Measurements from ENCODE around the gene RHOBTB3. TPM values are rescaled to one million over a fixed set of nuclear protein-coding genes. Genes with fewer than 3 reads are reported as not detected.

Gene RHOBTB3
- total RNA-seq, 2 donors from 2014 or later = 432 to 444 TPM

- no peaks in the 10 kb centered on the region for H3K36me3 ChIP-seq (ENCODE audit: control insufficient read depth, insufficient read depth, low read length)
- peaks cover 6% of the 10 kb centered on the region for H3K9me3 Mint-ChIP-seq
- no peaks in the 10 kb centered on the region for H3K27me3 ChIP-seq (ENCODE audit: control insufficient read depth, insufficient read depth, low read length, poor library complexity, severe bottlenecking)
- H3K4me3 Mint-ChIP-seq = no peak overlapping the region
- H3K27ac Mint-ChIP-seq = no peak overlapping the region
- peaks cover 7% of the 10 kb centered on the region for H3K9me3 ChIP-seq (ENCODE audit: control insufficient read depth, low read length)
- H3K4me3 ChIP-seq (ENCODE audit: low read length) = no peak overlapping the region
- H3K9ac ChIP-seq (ENCODE audit: extremely low read depth, low read length, poor library complexity, severe bottlenecking) = no peak overlapping the region
- no peaks in the 10 kb centered on the region for H3K36me3 Mint-ChIP-seq (ENCODE audit: low read depth)
- peaks cover 8% of the 10 kb centered on the region for H3K4me1 Mint-ChIP-seq
- peaks cover 9% of the 10 kb centered on the region for H3K4me1 ChIP-seq (ENCODE audit: control insufficient read depth, insufficient read depth, low read length)
- no peaks in the 10 kb centered on the region for H3K27me3 Mint-ChIP-seq (ENCODE audit: insufficient read depth)
- no peak for TF ChIP-seq CTCF (conservative IDR thresholded peaks at IDR 0.05)
- no peak overlapping the region for H3K27ac ChIP-seq (ENCODE audit: low read depth, low read length)
- DNase-seq = no peak
These were observed 40.8 kb upstream of the RHOBTB3 start for GRCh38 chr5:95690333-95690732.

GRCh38 chr5:95697781-95698681 lies 33.1 kb upstream of the RHOBTB3 start:
- peak; percentile 53 for DNase-seq
- Mint-ChIP-seq H3K27me3 (ENCODE audit: insufficient read depth) (no peaks in the 10 kb centered on the region), H3K9me3 (no peaks in the 10 kb centered on the region), H3K4me3 (no peak overlapping the region), H3K36me3 (ENCODE audit: low read depth) (peaks cover 2% of the 10 kb centered on the region), H3K4me1 (peaks cover 29% of the 10 kb centered on the region), H3K27ac (no peak overlapping the region)
- Histone ChIP-seq H3K27ac (ENCODE audit: low read depth, low read length) (peak overlapping the region; percentile 28), H3K4me3 (ENCODE audit: low read length) (peak overlapping the region; percentile 64), H3K9me3 (ENCODE audit: control insufficient read depth, low read length) (peaks cover 10% of the 10 kb centered on the region), H3K9ac (ENCODE audit: extremely low read depth, low read length, poor library complexity, severe bottlenecking) (no peak overlapping the region), H3K27me3 (ENCODE audit: control insufficient read depth, insufficient read depth, low read length, poor library complexity, severe bottlenecking) (no peaks in the 10 kb centered on the region), H3K4me1 (ENCODE audit: control insufficient read depth, insufficient read depth, low read length) (peaks cover 14% of the 10 kb centered on the region), H3K36me3 (ENCODE audit: control insufficient read depth, insufficient read depth, low read length) (no peaks in the 10 kb centered on the region)
- no peak for TF ChIP-seq CTCF (conservative IDR thresholded peaks at IDR 0.05)
- WGBS, 2 experiments (ENCODE audit: insufficient coverage in 1 of 2, insufficient read length in 1 of 2) = 82 to 87% methylated on average over 5 to 7 of the region's 7 CpGs

GRCh38 chr5:95699337-95699736 lies 31.8 kb upstream of the RHOBTB3 start:
- Histone ChIP-seq H3K9me3 (ENCODE audit: control insufficient read depth, low read length) (peaks cover 14% of the 10 kb centered on the region), H3K27me3 (ENCODE audit: control insufficient read depth, insufficient read depth, low read length, poor library complexity, severe bottlenecking) (no peaks in the 10 kb centered on the region), H3K4me1 (ENCODE audit: control insufficient read depth, insufficient read depth, low read length) (peaks cover 13% of the 10 kb centered on the region), H3K36me3 (ENCODE audit: control insufficient read depth, insufficient read depth, low read length) (no peaks in the 10 kb centered on the region), H3K9ac (ENCODE audit: extremely low read depth, low read length, poor library complexity, severe bottlenecking) (no peak overlapping the region), H3K27ac (ENCODE audit: low read depth, low read length) (no peak overlapping the region), H3K4me3 (ENCODE audit: low read length) (no peak overlapping the region)
- Mint-ChIP-seq H3K27ac (no peak overlapping the region), H3K36me3 (ENCODE audit: low read depth) (peaks cover 2% of the 10 kb centered on the region), H3K27me3 (ENCODE audit: insufficient read depth) (no peaks in the 10 kb centered on the region), H3K4me3 (no peak overlapping the region), H3K9me3 (no peaks in the 10 kb centered on the region), H3K4me1 (peaks cover 29% of the 10 kb centered on the region)
- WGBS, 2 experiments (ENCODE audit: insufficient coverage in 1 of 2, insufficient read length in 1 of 2) = 86 to 100% methylated on average over 1 of the region's 1 CpG
- TF ChIP-seq CTCF (conservative IDR thresholded peaks at IDR 0.05) = no peak
- no peak for DNase-seq

Measured in endodermal cell (in vitro differentiated cells).